Endometrial microvascular endothelial cells (primary cell): ENCODE results near the gene LOX. TPM values are rescaled to one million over a fixed set of nuclear protein-coding genes. Genes with fewer than 3 reads are reported as not detected.
"Not testable (repeated sequence)": the region's sequence is repeated elsewhere in the genome, so short reads cannot be mapped to it uniquely, and the experiment has no call there.

Experiments used
- in situ Hi-C: cut with HindIII; loops from 2 replicates; pipeline ENCODE4 v1.10.0; 2017; ENCODE audit warnings: low sequenced_read_pairs, low pct_unique_long_range_greater_than_20kb; ENCODE audit errors: inconsistent ontology term
- total RNA-seq: library from RNA; depleted of rRNA; stranded (reverse); fragments of >200 nt; gene quantifications from one replicate; pipeline ENCODE4 v1.2.3, GENCODE V29; 2015; ENCODE audit errors: inconsistent ontology term

LOX gene
- total RNA-seq, 1 donor from 2014 or later = 10.5 TPM

- in situ Hi-C loops = no loop called here
Measured at GRCh38 chr5:122101636-122102285, 23.7 kb upstream of the LOX start.

GRCh38 chr5:122099060-122099790 is 21.2 kb upstream of the LOX start:
- in situ Hi-C loops = no loop called here

- in situ Hi-C loops = no loop called here
Measured at GRCh38 chr5:122097391-122097790, 19.3 kb upstream of the LOX start.

GRCh38 chr5:122095158-122095557 is 17.1 kb upstream of the LOX start:
- in situ Hi-C loops = no loop called here

DNA sequence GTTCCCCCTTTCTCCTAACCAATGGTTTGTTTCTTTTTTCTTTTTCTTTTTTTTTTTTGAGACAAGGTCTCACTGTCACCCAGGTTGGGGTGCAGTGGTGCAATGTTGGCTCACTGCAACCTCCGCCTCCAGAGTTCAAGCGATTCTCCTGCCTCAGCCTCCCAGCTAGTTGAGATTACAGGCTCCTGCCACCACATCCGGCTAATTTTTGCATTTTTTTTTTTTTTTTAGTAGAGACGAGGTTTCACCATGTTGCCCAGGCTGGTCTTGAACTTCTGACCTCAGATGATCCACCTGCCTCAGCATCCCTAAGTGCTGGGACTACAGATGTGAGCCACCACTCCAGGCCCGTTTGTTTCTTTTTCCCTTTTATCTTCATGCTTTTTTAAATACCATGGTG is 16.2 kb upstream of the LOX start:
- in situ Hi-C loops = not testable (repeated sequence)

- in situ Hi-C loops = no loop called here
Measured at GRCh38 chr5:122093415-122094180, 15.5 kb upstream of the LOX start.

DNA sequence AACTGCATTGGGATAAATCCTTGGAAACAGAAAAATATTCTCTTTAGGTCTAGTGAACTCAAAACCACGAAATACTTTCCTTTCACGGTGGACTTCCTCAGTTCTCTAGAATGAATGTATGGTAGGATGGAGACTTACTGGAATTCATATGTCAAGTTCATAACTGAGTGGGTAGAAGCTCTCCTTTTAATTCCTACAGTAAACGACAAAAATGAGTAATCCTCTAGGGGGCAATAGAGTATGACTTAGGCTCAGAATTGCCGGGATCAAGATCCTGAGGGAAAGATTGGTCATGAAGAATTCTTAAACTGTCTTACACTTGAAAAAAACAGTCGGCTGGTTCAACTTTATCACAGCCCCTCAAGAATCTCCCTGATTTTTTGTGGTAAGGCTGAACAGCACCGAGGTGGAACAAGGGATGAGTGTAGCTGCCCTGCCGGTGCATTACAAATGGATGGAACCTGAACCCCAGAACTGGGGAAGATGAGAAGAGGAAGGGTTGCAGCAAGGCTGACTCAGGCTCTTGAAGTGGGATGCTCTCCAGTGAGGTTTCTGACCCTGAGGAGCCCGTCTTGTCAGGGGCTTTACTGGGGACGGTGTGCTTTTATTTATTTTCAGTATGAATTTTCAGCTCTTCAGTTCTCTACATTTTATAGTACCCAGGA is 14.0 kb upstream of the LOX start:
- in situ Hi-C loops = no loop called here

- in situ Hi-C loops = loop anchor here (10.0 kb wide), 1 partner anchor 105 kb away; no protein-coding TSS in a partner anchor
Measured at GRCh38 chr5:122089096-122090013, 11.3 kb upstream of the LOX start.

- in situ Hi-C loops = loop anchor here (10.0 kb wide), 1 partner anchor 100 kb away; no protein-coding TSS in a partner anchor
Measured at GRCh38 chr5:122085041-122085440, 7.0 kb upstream of the LOX start.

GRCh38 chr5:122083535-122083934 is 5.5 kb upstream of the LOX start:
- in situ Hi-C loops = loop anchor here (10.0 kb wide), 1 partner anchor 99 kb away; no protein-coding TSS in a partner anchor

DNA sequence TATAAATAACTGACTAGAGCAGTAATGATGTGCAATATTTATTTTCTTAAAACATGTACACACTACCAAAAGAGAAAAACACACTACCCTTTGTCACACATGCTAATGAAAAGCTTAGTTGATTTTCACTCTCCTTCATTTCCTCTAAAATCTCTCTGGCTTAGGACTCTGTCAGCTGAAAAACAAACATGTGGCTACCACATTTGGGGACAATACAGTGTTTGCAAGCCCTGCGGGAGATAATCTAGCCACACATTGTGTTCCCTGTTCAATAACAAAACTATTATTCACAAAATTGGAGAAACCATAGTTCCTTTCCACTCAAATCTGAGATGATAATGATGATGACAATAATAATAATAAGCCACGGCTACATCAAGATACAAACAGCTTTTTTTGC is 3.5 kb upstream of the LOX start:
- in situ Hi-C loops = loop anchor here (10.0 kb wide), 1 partner anchor 97 kb away; no protein-coding TSS in a partner anchor

DNA sequence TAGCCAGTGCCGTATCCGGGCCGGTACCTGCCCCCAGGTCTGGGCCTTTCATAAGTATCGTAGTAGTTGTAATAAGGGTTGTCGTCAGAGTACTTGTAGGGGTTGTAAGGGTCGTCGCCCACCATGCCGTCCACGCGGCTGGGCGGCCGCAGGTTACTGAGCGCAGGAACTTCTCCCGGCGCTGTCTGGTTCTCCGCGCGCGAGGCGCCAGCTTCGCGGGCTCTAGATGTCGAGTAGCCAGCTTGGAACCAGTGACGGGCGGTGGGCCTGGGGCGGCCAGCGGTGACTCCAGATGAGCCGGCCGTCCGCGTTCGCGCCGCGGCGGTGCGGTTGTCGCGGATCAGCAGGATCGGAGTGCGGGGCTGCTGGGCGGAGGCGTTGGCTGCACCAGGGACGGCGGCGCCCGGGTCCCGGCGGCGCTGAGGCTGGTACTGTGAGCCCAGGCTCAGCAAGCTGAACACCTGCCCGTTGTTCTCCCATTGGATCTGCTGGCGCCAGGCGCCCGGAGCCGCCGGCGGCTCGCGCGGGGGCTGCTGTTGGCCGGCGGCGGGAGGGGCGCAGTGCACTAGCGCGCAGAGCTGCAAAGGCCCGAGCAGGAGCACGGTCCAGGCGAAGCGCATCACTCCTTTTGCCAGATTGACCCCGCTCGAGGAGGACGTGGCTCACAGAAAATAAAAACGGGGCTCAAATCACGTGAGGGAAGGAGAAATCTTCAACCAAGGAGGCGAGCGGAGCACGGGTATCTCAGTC is 518 bp downstream of the LOX start:
- in situ Hi-C loops = no loop called here

DNA sequence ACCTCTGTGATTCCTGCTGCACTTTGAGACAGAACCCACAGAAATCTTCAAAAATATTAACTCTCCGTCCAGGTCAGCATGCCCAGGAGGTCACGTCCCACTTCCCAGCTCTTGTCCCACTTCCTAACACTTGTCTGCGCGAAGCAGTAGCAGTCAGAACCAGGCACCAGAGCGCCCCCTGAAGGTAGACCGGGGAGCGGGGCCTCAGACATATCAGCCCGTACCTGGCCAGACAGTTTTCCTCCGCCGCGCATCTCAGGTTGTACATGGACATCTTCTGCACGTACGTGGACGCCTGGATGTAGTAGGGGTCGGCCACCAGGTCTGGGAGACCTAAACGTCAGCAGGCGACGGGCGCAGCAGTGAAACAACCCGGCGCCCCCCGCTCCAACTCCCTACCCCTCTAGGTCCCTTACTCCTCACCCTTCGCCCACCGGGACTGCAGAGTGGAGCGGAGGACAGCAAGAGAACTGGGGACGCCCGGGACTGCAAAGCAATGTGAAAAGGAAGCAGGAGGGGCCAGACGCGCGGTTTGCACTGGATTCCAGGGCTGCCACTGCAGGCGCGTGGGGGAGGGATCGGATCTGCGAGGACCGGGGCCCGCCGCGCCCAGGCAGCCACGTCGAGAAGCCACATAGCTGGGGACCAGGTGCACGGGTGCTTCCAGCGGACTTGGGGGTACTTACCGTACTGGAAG is 1.2 kb downstream of the LOX start:
- in situ Hi-C loops = no loop called here

- in situ Hi-C loops = no loop called here
Measured at GRCh38 chr5:122076050-122076461, 2.0 kb downstream of the LOX start.

DNA sequence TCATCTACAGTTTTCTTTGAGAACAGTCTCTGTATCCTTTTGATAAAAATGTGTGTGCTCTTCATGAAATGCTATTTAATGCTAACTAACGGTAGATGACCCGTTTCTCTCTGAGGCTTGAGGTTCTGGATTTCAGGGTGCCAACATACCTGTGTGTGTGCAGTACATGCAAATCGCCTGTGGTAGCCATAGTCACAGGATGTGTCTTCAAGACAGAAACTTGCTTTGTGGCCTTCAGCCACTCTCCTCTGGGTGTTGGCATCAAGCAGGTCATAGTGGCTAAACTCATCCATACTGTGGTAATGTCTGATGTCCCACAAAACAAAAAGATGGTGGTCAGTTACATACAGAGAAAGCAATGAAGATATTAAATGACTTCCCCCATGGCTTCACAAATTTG is 4.2 kb downstream of the LOX start:
- in situ Hi-C loops = no loop called here

DNA sequence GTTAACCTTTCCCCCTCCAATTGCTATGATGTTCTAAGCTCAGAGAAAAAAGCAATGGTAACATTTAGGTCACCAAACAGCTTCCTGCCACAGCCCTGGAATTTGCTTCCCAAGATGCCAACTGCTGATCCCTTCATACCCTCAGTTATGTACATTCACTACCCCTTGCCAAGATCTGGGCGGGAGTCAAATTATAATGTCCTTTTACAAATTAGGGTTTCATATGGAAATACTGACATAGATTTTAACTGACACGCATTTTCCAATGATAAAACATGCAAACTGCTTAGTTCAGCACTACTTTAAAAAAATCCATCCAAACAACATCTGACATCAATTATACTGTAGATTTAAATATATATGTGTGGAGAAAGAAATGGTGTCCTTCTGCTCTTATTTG is 5.0 kb downstream of the LOX start:
- in situ Hi-C loops = no loop called here

- in situ Hi-C loops = no loop called here
Measured at GRCh38 chr5:122067390-122067789, 10.7 kb downstream of the LOX start.
